SJCRH30 (cell line): ENCODE measurements around the gene DNAJC12. TPM values are rescaled to one million over a fixed set of nuclear protein-coding genes. Genes with fewer than 3 reads are reported as not detected.
A peak's percentile ranks its signal among the peaks of the same experiment; 100 is the strongest.
"Not testable (repeated sequence)": the region's sequence is repeated elsewhere in the genome, so short reads cannot be mapped to it uniquely, and the experiment has no call there.

ENCODE experiments used
- DNase-seq, 2 experiments: peaks; one replicate each; pipeline ENCODE4 v3.0.0-alpha.2; 2015 to 2020
- H3K27ac ChIP-seq: fragments of 250-450 bp; sonication (Bioruptor Pico); 2 replicates; pipeline ENCODE4 v1.5.1; 2020; ENCODE audit warnings: mild to moderate bottlenecking, moderate library complexity
- H3K27me3 ChIP-seq: fragments of 250-450 bp; sonication (Bioruptor Pico); 2 replicates; pipeline ENCODE4 v1.5.1; 2020; ENCODE audit warnings: mild to moderate bottlenecking, moderate library complexity
- H3K36me3 ChIP-seq: fragments of 250-450 bp; sonication (Bioruptor Pico); 2 replicates; pipeline ENCODE4 v1.5.1; 2020; ENCODE audit warnings: mild to moderate bottlenecking, moderate library complexity
- H3K4me1 ChIP-seq: fragments of 250-450 bp; sonication (Bioruptor Pico); 2 replicates; pipeline ENCODE4 v1.5.1; 2020; ENCODE audit warnings: mild to moderate bottlenecking, moderate library complexity
- H3K4me3 ChIP-seq: fragments of 250-450 bp; sonication (Bioruptor Pico); 2 replicates; pipeline ENCODE4 v1.5.1; 2020; ENCODE audit warnings: mild to moderate bottlenecking, moderate library complexity
- H3K9me3 ChIP-seq: fragments of 250-450 bp; sonication (Bioruptor Pico); replicated peaks from 2 replicates; pipeline ENCODE4 v1.5.1; 2020; ENCODE audit warnings: mild to moderate bottlenecking, moderate library complexity
- total RNA-seq: library from RNA; depleted of rRNA; stranded (reverse); fragments of >200 nt; shearing (Covaris generic); gene quantifications from 2 replicates; pipeline ENCODE4 v1.2.3, GENCODE V29; 2014; rRNA removed

The DNAJC12 gene
- 9.6 and 11.7 TPM in 2 replicates for total RNA-seq

- Histone ChIP-seq H3K36me3 (no peaks in the 10 kb centered on the region), H3K27ac (peak within 1 kb of the TSS; percentile 28), H3K27me3 (no peaks in the 10 kb centered on the region; the same call in 1 of the 2 replicates), H3K9me3 (no peaks in the 10 kb centered on the region), H3K4me3 (peak within 1 kb of the TSS; percentile 60), H3K4me1 (no peaks in the 10 kb centered on the region; the same call in 1 of the 2 replicates)
- DNase-seq, result peak; percentile 18 to 76
Measured at GRCh38 chr10:67837541-67838314, at the start of gene DNAJC12. Gene DNAJC12 (minus strand): TSS chr10:67838188. CDS start chr10:67838011, 177 bp downstream.

- Histone ChIP-seq H3K27me3 (no peaks in the 10 kb centered on the region), H3K36me3 (peaks cover 27% of the 10 kb centered on the region), H3K9me3 (no peaks in the 10 kb centered on the region), H3K27ac (peak overlapping the region; percentile 32), H3K4me3 (peak overlapping the region; percentile 76), H3K4me1 (no peaks in the 10 kb centered on the region)
- peak; percentile 60 to 72 for DNase-seq
Measured at GRCh38 chr10:67884842-67885670, 47.1 kb upstream of the DNAJC12 start.

DNA sequence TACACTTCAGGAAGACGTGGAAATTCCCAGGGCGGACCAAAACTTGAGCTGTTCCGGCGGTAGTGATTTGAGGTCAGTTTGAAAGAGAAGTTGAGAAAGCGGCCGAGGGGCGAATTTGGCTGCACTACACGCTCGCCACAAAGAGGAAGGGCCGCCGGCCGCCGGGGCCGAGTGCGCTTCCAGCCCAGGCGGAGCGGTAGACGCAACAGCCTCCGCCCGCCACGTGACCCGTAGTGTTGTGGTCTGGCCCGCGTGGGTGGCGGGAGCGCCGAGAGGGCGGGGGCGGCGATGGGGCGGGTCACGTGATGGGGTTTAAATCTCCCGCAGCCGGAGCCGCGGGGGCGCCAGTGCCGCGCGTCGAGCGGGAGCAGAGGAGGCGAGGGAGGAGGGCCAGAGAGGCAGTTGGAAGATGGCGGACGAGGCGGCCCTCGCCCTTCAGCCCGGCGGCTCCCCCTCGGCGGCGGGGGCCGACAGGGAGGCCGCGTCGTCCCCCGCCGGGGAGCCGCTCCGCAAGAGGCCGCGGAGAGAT lies 46.4 kb upstream of the DNAJC12 start, which contains the start of gene SIRT1:
TSS of gene SIRT1 (plus strand) at position 344 of the 529 bp plus-strand sequence. CDS start at position 410, 66 bp downstream.
- H3K27ac ChIP-seq, result peak within 1 kb of the TSS; percentile 32
- peak; percentile 93 for DNase-seq
- H3K9me3 ChIP-seq, result no peaks in the 10 kb centered on the region
- H3K4me1 ChIP-seq, result no peaks in the 10 kb centered on the region
- no peaks in the 10 kb centered on the region for H3K27me3 ChIP-seq
- H3K36me3 ChIP-seq, result peaks cover 25% of the 10 kb centered on the region
- peak within 1 kb of the TSS; percentile 76 for H3K4me3 ChIP-seq

- H3K27ac ChIP-seq, result peak overlapping the region; percentile 32; the same call in 1 of the 2 replicates
- peak overlapping the region; percentile 76 for H3K4me3 ChIP-seq
- no peaks in the 10 kb centered on the region for H3K9me3 ChIP-seq
- no peaks in the 10 kb centered on the region for H3K4me1 ChIP-seq
- H3K36me3 ChIP-seq, result peaks cover 19% of the 10 kb centered on the region
- H3K27me3 ChIP-seq, result no peaks in the 10 kb centered on the region
- no peak for DNase-seq
Measured at GRCh38 chr10:67883710-67884312, 45.8 kb upstream of the DNAJC12 start.

DNA sequence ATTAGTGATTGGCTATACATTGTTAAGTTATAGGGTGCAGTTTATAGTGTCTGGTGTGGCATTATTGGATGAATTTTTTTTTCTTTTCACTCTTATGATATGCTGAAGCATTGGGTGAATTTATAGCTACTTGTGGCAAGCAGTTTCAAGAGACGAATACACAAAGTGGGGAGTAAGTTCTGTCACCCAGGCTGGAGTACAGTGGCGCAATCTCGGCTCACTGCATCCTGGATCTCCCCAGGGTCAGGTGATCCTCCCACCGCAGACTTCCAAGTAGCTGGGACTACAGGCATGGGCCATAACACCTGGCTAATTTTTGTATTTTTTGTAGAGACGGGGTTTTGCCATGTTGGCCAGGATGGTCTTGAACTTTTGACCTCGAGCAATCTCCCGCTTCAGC lies 40.1 kb upstream of the DNAJC12 start:
- H3K4me3 ChIP-seq, result no peak overlapping the region
- no peak overlapping the region for H3K27ac ChIP-seq
- no peak for DNase-seq
- no peaks in the 10 kb centered on the region for H3K9me3 ChIP-seq
- no peaks in the 10 kb centered on the region for H3K36me3 ChIP-seq
- H3K4me1 ChIP-seq, result no peaks in the 10 kb centered on the region
- no peaks in the 10 kb centered on the region for H3K27me3 ChIP-seq

DNA sequence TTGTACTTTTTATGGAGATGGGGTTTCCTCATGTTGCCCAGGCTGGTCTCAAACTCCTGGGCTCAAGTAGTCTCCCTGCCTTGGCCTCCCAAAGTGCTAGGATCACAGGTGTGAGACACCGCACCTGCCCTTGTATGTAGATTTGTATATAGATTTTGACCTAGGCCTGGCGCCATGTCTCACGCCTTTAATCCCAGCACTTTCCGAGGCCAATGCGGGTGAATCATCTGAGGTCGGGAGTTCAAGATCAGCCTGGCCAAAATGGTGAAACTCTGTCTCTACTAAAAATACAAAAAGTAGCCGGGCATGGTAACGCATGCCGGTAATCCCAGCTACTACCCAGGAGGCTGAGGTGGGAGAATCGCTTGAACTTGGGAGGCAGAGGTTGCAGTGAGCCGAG lies 39.4 kb upstream of the DNAJC12 start:
- H3K9me3 ChIP-seq, H3K36me3 ChIP-seq, H3K4me3 ChIP-seq, H3K27me3 ChIP-seq, DNase-seq, H3K27ac ChIP-seq, H3K4me1 ChIP-seq: not testable (repeated sequence)

DNA sequence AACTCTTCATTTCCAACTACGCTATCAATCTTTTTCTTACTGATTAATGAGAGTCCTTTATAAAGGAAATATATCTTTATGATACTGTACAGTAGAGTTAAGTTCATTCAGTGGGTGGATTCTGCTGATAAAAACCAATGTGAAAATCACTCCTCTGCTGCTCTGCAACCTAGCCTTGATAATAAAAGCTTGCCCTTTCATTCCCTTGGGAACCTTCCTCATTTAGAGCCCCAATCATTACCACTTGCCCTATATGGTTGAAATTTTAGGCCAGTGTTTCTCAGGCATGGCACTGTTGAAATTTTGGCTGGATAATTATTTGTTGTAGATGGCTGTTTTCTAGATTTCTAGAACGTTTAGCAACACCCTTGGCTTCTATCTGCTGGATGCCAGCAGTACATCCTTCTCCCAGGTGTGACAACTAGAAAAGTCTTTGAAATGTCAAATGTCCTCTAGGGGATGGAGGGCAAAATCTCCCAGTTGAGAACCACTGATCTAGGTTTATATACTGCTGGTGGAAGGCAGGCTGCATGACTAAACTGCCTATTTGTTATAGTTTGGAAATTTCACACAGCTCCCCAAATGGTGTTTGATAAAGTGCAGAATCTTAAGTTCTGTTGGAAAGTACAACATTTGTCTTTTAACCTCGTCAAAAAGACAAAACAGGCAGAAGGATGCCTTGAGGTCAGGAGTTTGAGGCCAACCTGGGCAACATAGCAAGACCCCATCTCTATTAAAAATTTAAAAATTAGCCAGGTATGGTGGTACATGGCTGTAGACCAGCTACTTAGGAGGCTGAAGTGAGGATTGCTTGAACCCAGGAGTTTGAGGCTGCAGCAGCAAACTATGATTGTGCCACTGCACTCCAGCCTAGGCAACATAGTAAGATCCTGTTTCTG lies 37.6 kb upstream of the DNAJC12 start:
- no peak overlapping the region for H3K27ac ChIP-seq
- H3K4me1 ChIP-seq, result no peaks in the 10 kb centered on the region
- no peaks in the 10 kb centered on the region for H3K9me3 ChIP-seq
- no peak for DNase-seq
- no peak overlapping the region for H3K4me3 ChIP-seq
- no peaks in the 10 kb centered on the region for H3K36me3 ChIP-seq
- no peaks in the 10 kb centered on the region for H3K27me3 ChIP-seq

DNA sequence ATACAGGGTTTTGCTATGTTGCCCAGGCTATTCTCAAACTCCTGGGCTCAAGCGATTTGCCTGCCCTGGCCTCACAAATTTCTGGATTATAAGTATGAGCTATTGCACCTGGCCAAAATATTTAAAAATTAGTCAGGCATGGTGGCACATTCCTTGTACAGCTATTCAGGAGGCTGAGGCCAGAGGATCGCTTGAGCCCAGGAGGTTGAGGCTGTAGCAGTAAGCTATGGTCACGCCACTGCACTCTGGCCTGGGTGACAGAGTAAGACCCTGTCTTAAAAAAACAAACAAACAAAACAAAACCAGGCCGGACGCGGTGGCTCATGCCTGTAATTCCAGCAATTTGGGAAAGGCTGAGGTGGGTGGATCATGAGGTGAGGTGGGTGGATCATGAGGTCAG lies 32.0 kb upstream of the DNAJC12 start:
- Histone ChIP-seq H3K27me3 (no peaks in the 10 kb centered on the region), H3K27ac (no peak overlapping the region), H3K4me1 (no peaks in the 10 kb centered on the region), H3K36me3 (no peaks in the 10 kb centered on the region), H3K4me3 (no peak overlapping the region), H3K9me3 (no peaks in the 10 kb centered on the region)
- no peak for DNase-seq

DNA sequence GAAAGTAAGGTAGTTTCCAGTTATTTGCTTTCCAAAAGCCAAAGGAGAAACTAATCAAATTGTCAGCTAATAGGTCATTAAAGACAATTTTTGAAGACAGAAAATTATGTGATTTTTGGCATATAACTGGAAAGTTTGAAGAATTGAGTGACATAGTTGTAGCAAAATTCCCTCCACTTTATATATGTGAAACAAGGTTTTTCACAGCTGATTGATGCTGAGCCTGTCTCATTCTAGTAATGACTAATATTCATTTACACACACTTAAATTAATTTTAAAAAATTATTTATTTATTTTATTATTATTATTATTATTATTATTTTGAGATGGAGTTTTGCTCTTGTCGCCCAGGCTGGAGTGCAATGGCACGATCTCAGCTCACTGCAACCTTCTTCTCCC lies 30.1 kb upstream of the DNAJC12 start:
- DNase-seq, result no peak
- H3K36me3 ChIP-seq, result no peaks in the 10 kb centered on the region

GRCh38 chr10:67864607-67865371 lies 26.8 kb upstream of the DNAJC12 start:
- no peak overlapping the region for H3K27ac ChIP-seq
- no peak for DNase-seq
- H3K27me3 ChIP-seq, result no peaks in the 10 kb centered on the region
- no peak overlapping the region for H3K4me3 ChIP-seq
- H3K4me1 ChIP-seq, result no peaks in the 10 kb centered on the region
- H3K9me3 ChIP-seq, result no peaks in the 10 kb centered on the region
- H3K36me3 ChIP-seq, result no peaks in the 10 kb centered on the region

More for the DNA sequence above, 30.1 kb upstream of the DNAJC12 start:
- H3K4me1 ChIP-seq, result no peaks in the 10 kb centered on the region
- H3K27ac ChIP-seq, result no peak overlapping the region
- no peak overlapping the region for H3K4me3 ChIP-seq
- H3K9me3 ChIP-seq, result no peaks in the 10 kb centered on the region
- no peaks in the 10 kb centered on the region for H3K27me3 ChIP-seq

GRCh38 chr10:67863094-67863493 lies 25.1 kb upstream of the DNAJC12 start:
- Histone ChIP-seq H3K9me3 (no peaks in the 10 kb centered on the region), H3K27ac (no peak overlapping the region), H3K4me3 (no peak overlapping the region), H3K36me3 (no peaks in the 10 kb centered on the region), H3K4me1 (no peaks in the 10 kb centered on the region), H3K27me3 (no peaks in the 10 kb centered on the region)
- DNase-seq, result no peak

GRCh38 chr10:67861750-67862432 lies 23.9 kb upstream of the DNAJC12 start:
- DNase-seq, result no peak
- H3K4me1 ChIP-seq, result no peaks in the 10 kb centered on the region
- H3K36me3 ChIP-seq, result no peaks in the 10 kb centered on the region
- no peaks in the 10 kb centered on the region for H3K27me3 ChIP-seq
- H3K4me3 ChIP-seq, result no peak overlapping the region
- no peaks in the 10 kb centered on the region for H3K9me3 ChIP-seq
- H3K27ac ChIP-seq, result no peak overlapping the region

DNA sequence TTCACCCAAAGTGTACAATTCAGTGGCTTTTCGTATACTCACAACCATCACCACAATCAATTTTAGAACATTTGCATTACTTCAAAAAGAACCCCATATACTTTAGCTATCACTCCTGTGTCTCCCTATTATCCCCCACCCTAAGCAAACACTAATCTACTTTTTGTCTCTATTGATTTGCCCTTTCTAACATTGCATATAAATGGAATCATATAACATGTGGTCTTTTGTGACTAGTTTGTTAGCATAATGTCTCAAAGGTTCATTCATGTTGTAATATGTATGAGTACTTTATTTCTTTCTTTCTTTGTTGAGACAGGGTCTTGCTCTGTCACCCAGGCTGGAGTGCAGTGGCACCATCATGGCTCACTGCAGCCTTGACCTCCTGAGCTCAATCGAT lies 21.0 kb upstream of the DNAJC12 start:
- Histone ChIP-seq H3K4me1 (no peaks in the 10 kb centered on the region), H3K9me3 (no peaks in the 10 kb centered on the region), H3K4me3 (no peak overlapping the region), H3K27me3 (no peaks in the 10 kb centered on the region), H3K36me3 (no peaks in the 10 kb centered on the region), H3K27ac (no peak overlapping the region)
- no peak for DNase-seq
